ENCODE results near the gene PIAS2.
A peak's percentile ranks its signal among the peaks of the same experiment; 100 is the strongest.
"Not testable (repeated sequence)": the region's sequence is repeated elsewhere in the genome, so short reads cannot be mapped to it uniquely, and the experiment has no call there.

PIAS2 gene, protein sequence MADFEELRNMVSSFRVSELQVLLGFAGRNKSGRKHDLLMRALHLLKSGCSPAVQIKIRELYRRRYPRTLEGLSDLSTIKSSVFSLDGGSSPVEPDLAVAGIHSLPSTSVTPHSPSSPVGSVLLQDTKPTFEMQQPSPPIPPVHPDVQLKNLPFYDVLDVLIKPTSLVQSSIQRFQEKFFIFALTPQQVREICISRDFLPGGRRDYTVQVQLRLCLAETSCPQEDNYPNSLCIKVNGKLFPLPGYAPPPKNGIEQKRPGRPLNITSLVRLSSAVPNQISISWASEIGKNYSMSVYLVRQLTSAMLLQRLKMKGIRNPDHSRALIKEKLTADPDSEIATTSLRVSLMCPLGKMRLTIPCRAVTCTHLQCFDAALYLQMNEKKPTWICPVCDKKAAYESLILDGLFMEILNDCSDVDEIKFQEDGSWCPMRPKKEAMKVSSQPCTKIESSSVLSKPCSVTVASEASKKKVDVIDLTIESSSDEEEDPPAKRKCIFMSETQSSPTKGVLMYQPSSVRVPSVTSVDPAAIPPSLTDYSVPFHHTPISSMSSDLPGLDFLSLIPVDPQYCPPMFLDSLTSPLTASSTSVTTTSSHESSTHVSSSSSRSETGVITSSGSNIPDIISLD

DNA sequence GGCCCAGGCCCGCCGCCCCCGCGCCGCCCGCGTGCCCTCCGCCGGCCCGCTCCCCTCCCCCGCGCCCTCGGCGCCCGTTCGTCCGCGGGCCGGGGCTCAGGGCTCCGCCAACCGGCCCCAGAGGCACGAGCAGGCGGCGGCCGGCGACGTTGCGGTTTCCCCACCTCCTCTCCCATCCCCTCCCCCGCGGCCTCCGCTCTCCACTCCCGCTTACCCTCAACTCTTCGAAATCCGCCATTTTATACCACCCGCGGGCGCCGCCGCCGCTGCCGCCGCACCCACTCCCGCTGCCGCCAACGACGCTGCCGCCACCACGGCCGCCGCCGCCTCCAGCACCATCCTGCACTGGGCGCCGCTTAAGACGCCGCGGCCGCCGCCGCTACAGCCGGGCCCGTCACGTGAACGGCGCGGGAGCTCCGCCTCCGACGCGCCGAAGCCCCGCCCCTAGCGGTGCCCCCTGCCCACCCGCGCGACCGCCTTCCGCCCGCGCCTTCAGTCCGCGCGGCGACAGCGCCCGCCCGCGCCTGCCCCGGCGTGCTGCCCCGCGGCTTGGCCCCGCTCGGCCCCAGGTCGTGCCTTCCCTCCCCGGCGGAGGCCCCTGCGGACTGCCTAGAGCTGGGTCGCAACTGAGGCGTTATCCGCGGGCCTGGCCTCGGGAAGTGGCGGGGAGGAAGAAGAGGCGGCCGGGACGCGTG is at the start of gene PIAS2, which contains the start of gene KATNAL2:
PIAS2 (minus strand) TSS at position 400 of the 695 bp plus-strand sequence; CDS start at position 238, 162 bp downstream.
KATNAL2 (plus strand) TSS at position 495 of the 695 bp plus-strand sequence. CDS start 29,271 bp downstream, outside the sequence.
- DNase-seq: no peak

DNA sequence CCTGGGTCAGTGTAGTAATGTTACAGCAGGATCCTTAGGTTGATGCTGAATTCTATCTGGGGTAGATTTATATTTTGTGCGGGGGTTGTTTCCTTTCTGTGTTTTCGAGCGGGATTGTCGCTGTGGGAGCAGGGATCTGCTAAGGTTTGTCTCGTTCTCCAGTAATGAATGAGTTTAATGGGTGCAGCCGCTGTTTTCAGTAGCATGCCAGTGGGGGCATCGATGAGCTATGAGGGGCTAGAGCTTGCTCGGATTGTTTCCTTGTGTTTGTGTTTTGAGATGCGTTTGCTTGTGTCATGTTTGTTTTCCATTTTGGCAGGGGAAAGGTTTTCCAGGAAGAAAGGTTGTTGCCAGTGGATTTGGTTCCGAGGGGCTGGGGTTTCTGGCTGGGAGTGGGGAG is 49.0 kb upstream of the PIAS2 start:
- not testable (repeated sequence) for DNase-seq

DNA sequence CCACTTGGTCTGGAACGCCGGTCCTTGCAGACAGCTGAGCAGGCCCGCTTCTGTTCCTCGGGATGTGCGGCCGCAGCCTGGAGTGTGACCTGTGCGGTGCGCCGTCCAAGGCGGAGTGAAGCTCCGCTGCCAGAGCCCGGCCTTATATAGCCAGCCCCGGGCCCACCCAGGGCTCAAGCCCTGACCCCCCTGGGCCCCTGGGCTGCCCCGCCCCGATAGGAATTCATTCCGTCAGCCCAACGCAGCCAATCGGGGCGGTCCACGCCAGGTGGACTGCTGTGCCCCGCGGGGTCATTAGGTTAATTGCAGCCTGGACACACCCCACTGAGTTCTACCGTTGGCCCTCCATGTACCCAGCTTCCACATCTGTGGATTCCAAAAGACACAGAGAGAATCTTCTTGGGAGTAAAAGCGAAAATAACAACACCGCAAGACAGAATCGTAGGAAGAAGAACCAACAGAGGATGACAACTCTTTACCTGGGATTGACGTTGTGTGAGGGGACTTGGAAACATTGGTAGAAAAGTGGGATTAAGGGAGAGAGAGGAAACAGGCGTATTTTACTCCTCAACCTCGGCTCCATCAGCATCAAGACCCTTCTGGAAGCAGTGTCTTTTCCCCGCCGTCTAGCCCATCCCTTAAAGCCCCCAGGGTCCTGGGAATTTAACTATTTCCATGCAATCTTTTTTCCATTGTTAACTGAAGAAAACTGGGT is 47.4 kb upstream of the PIAS2 start:
- not testable (repeated sequence) for DNase-seq

DNA sequence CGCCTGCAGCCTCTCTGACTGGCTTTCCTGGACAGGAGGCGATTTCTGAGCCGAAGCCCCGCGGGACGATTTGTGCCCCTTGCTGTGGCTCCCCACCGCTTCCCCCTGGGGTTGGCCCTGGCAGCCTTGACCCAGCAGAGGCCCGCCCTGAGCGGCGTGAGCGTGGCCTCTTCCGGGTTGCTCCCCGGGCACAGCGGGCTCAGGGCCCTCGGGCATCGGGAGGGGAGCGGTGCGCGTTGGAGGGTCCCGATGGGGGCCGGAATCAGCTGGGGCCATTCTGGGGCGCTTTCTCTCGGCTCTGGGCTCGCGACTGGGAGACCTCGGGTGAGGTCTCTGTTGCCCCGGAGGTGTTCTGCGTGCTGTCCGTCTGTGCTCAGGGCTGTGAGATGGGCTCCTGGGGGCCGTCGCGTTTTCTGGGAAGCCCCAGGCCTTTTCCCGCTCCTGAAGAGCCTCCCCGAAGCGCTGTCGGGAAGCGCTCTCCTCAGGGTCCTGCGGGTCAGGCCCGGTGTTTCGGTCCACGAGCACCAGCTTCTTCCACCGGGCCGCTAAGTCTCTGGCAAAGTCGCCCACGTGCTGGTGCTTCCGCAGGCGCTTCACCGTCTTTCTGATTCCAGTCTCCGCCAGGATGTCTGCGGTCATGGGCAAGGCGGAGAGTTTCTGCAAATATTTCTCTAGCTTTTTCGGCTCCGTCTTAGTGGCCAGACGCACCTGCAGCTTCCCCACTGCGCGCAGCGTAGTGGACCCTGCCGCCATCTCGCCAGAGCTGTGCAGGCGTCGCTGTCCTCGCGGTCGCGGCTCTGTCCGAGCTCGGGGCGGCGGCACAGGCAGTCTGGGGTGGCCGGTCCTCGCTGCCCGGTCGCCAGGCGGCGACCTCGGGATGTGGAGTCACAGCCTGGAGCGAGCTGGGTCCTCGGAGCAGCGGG is 46.6 kb upstream of the PIAS2 start:
- DNase-seq: not testable (repeated sequence)

DNA sequence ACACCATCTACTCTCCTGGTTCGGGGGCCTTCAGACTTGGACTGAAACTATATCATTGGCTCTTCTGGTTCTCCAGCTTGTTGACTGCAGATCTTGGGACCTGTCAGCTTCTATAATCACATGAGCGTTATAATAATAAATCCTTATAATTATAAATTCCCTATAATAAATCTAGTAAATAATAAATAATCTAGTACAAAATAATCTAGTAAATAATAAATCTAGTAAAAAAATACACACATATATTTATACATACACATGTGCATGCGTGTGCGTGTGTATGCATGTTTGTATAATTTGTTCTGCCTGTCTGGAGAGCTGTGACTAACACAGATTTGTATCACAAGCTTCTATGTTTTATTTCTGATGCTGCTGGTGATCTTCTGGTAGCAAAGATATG is 40.9 kb upstream of the PIAS2 start:
- DNase-seq: no peak

DNA sequence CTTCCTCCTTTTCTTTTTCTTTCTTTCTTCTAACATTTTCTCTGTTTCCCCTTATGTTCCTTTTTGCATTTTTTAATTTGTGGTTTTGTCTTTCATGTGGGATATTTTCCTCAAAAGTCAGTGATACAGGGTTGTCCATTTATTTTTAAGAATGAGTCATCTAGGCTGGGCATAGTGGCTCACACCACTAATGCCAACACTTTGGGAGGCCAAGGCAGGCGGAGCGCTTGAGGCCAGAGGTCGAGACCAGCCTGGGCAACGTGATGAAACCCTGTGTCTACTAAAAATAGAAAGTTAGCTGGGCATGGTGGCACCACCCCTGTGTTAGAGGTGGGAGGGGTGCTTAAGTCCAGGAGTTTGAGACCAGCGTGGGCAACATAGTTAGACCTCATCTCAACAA is 35.9 kb upstream of the PIAS2 start:
- DNase-seq: no peak

DNA sequence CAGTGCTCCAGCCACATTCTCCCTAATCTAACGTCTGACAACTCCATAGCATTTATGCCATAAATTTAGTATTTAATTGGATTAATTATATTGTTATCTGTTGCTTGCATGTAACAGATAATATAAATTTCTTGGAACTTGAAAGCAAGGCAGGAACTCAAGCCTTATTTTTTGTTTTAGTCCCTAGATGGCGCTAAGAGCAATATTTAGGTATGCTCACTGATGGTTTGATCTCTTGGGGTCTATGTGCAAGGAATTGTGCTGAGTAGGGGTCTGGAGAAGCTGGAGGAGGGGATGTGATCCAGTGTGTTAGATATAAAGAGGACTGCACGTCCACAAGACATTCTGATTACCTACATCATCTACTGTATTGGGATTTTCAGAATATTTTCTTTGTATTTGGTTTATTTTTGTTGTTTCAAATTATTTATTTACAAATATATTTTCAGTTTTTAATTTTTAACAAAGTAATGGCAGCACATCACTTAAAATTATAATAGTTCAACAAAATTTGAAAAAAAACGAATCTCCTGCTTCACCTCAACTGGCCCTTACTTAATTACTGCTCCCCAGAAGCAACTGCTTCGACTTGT is 32.9 kb upstream of the PIAS2 start:
- no peak for DNase-seq

DNA sequence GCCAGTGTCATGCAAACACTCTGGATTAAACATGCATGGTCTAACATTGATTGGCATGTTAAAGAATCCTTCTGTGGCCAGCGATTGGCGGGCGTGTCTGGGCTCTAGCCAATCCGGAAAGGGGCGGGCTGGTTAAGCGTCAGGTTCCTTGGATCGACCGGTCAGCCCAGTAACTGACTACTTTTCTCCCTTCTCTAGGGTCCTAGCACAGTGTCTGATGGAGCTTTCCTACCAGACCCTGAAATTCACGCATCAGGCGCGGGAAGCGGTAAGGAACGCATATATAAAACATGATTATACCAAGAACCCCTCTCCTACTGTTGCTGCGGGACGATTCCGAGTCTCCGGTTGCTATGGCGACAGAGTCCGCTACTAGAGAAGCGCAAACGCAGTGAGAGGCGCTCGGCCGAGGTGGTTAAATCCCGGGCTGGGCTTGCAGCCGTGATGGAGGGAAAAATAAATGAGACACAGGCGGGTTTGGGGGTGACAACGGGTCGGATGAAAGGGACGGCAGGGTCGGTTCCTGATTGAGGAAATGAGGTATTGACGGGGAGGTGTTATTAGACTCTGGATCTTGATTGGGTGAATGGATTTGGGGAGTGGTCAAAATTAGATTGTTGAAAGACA is 29.5 kb upstream of the PIAS2 start:
- peak; percentile 75 for DNase-seq

DNA sequence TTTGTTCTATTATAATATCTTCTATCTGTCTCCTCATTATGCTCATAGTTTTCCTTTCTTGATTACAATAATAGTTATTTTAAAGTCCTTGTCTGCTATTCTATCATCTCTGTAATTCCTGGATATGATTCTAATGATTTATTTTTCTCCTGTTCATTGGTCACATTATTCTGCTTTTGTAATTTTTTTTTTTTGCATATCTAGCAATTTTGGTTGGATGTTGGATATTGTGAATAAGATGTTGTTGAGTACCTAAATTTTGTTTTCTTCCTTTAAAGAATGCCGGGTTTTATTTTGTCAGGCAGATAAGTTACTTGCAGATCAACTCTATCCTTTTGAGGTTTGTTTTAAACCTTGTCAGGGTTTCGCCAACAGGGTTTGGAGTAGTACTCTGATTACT is 25.3 kb upstream of the PIAS2 start:
- no peak for DNase-seq

DNA sequence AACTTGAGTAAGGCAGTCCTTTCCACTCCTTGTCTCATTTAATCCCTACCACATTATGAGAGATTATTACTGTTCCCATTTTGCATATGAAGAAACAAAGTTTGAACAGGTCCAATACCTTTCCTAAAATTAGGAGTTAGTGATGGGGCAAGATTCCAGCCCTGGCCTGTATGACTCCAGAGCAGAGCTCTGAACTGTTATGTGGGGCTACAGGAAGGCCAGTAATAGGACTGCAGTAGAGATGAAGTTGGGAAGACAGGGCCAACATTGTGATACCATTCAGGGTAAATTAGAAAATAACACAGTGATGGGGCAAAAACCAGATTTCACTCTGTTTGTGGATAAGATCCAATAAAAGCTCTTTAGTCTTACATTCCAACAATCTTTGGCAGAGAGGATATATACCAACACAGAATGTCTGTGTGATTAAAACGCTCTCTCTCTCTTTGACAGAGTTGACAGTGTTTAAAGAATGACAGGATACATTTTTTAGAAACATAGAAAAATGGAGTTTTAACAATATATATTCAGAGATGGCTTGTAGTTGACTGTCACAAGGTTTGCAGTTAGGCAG is 22.8 kb upstream of the PIAS2 start:
- no peak for DNase-seq

DNA sequence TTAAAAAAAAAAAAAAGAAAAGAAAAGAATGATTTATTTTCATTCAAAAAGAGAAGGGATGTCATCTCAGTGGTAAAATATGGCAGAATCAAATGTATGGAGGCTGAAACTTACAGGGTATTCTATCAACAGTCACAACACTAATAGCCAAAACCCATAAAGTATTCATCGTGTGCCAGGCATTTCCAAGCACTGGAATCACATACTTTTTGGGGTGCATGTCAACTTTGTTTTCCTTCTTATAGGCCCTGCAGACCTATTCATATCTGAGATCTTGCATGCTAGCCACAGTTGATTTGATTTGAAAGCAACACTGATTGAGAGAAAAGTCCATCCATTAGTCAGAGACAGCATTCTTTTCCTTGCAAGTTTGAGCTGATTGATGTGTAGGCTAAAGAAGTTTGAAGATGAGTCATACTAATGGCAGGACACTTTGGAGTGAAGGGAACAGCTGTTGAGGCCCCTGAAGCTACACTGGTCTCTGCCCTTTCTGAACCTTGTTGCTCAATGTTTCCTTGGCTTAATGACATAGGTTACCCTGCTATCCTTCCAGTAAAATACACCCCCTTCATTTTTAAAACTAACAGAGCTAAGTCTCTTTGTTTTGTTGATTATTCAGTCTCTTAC is 22.1 kb upstream of the PIAS2 start:
- DNase-seq: no peak

DNA sequence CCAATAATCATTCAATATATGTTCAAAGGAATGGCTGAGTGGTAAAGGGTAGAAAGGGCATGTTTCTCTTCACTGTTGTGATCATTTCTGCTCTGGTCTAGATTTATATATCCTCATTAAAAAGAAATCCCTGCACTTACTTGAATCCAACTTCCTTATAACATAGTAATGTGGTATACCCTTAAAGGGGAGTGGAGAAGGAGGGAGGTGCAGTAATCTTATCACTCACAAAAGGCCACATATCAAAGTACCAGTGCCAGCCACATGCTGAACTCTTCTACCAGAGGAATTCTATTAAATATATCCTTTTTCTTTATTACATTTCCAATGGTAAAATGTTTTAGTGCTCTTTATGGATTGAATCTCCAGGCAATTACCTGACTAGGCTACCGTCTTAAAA is 3.3 kb upstream of the PIAS2 start:
- no peak for DNase-seq

DNA sequence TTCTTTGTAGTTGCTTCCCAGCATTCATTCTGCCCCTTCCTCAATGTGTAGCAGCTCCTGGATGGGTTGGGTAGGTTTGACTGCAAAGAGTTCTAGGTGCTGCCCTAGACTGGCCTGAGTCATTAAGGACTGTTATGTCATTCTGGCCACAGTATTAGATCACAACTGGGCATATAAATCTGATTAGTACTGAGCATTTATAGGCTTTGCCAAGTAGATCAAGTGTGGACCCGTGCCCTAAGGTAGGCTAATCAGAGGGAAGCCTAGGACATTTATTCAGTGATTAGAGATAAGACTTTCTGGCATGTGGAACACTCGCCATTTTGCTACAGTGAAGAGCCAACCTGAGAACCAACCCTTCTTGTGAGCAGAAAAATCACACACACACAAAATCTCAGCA is 2.8 kb upstream of the PIAS2 start:
- DNase-seq: no peak

DNA sequence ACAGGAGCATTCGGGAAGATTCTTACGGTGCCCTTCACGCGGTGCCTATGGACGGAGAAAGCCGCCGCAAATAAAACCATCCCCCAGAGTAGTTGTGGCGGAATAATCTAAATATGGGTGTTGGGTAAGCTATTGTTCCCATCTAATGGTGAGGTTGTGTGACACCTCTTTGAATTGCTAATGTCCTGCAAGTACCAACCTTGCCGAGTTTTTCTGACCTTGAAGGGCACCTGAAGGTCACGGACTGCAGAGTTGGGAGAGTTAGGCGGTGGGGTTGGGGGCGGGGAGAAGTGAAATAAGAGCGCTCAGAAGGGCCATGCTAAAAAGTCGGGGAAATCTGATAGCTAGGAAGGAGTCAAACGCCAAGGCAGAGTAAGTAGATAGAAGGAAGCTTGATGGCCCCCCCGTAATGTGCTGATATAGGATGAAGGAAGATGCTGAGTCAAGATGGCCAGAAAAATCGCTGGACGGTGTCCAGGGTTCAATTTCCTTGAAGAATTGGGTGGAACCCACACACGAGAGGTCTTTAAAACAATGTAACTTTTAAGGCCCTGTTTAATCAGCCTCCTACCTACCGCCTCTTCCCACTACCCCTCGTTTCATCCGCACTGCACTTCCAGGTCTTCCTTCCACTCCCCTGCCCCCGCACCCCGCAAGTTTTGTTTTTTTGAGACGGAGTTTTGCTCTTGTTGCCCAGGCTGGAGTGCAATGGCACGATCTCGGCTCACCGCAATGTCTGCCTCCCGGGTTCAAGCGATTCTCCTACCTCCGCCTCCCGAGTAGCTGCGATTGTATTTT is 695 bp upstream of the PIAS2 start:
- DNase-seq: no peak

DNA sequence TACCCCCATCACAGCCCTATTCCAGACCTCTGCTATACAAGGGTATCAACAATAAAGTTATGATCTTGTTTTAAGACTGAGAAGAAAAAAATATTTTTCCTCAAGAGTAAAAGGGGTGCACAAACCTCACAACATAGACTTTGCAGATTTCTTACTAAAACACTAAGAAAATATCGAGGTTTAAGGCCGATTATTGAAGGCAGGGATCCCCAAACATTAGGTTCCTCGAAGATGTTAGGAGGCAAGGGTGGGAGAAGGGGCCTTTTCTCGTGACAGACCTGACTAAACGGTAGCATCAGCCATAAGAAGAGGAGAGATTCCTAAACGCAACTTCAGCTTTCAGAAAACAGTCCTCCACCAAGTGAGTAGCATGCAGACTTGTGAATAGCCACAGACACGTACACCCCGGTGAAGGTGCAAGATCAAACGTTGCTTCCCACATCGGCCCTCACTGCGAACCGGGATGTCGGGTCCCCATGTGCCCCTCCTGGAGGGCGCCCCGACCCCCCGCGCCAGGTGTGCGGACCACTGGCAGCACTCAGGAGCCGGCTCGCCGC is 678 bp downstream of the PIAS2 start:
- DNase-seq: no peak

DNA sequence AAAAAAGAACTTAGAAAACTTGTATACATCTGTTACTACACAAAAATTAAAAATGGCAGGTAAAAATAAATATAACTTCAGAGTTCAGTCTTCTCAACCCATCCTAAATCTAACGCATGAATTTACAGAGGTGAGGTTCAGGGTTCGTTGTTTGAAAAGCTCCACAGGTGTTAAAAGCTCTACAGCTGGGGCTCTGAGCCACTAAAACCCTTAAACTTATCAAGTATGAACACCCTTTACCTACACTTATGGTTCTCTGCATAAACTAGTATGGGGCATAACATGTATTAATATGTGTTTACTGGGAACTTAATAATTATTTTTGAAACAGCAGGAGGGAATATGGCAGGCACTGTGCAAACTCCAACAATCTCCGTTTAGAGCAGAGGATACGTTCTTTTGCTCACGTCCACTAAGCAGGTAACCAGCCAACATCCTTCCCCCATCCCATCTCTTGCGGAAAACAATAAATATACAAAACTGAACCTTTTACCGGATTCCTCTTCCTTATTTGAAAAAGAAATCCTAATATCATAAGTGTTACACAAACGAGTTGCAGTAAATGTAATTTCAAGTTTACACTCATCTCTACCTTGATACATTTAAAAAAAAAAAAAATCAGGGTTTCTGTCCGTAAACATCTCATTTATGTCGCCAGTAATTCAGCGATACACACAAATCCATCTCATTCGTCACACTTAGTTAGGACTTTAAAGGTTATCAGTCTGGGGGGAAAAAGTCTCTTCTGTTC is 1.3 kb downstream of the PIAS2 start:
- DNase-seq: no peak

DNA sequence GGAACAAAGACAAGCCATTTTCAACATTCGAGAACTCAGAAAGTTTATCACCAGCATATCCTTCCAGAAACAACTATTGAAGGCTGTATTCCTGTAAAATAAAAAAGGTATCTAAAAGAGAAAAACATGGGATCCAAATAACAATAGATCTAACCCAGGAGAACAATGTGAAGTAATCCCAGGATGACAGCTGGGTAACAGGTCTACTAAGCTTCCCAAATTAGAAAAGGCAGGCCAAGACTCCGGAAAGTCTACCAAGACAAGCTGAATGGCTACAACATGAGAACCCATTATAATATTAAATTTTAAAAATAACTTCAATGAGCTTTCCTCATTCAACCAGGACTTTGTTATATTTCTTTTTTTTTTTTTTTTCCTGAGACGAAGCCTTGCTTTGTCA is 6.5 kb downstream of the PIAS2 start:
- no peak for DNase-seq

DNA sequence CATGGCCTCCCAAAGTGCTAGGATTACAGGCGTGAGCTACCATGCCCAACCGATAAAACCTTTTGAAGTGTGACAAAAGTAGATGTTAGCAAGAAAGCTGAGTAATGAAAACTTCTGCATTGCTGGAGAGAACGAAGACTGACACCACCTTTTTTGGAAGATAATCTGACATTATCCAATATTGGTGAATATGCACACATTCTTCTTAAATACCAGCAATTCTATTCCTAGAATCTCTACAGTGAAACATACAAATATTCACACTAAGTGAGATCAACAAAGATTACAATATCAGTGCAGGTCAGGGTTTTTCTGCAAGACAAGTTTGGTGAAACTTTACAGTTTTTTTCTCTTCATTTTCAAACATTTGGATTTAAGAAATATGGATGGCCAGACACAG is 7.8 kb downstream of the PIAS2 start:
- DNase-seq: no peak
